Transverse colon (tissue), 4 donors: ENCODE measurements around the gene MDN1. TPM values are rescaled to one million over a fixed set of nuclear protein-coding genes. Genes with fewer than 3 reads are reported as not detected.

Experiments
- DNase-seq: peaks from one replicate; pipeline ENCODE4 v3.0.0-alpha.2; 2019
- H3K27ac ChIP-seq, 4 donors: fragments of 200-600 bp; sonication (generic); 2 replicates each; pipeline ENCODE4 v1.5.1; 2016 to 2018; ENCODE audit warnings: inconsistent platforms in 4 of 4
- H3K27me3 ChIP-seq: fragments of 200-600 bp; sonication (generic); 2 replicates; pipeline ENCODE4 v1.5.1; 2017; ENCODE audit warnings: inconsistent platforms
- H3K36me3 ChIP-seq, 4 donors: fragments of 200-600 bp; sonication (generic); 2 replicates each; pipeline ENCODE4 v1.5.1; 2017 to 2019; ENCODE audit warnings: inconsistent platforms in 4 of 4
- H3K4me1 ChIP-seq, 4 donors: fragments of 200-600 bp; sonication (generic); 2 replicates each; pipeline ENCODE4 v1.5.1; 2017 to 2020; ENCODE audit warnings: inconsistent platforms in 4 of 4
- H3K4me3 ChIP-seq, 4 donors: fragments of 200-600 bp; sonication (generic); 1 replicate in 1 of 4; 2 replicates in 3 of 4; pipeline versions ENCODE4 v1.5.1 to v1.6.1; 2017 to 2019; ENCODE audit warnings: inconsistent platforms in 4 of 4
- H3K9me3 ChIP-seq, 2 donors: fragments of 200-600 bp; sonication (generic); 2 replicates each; pipeline ENCODE4 v1.5.1; 2017 to 2019; ENCODE audit warnings: inconsistent platforms in 2 of 2
- EP300 ChIP-seq: sonication (generic); formaldehyde crosslinking; IDR thresholded peaks from one replicate; pipeline ENCODE4 v1.6.1; 2017; ENCODE audit warnings: antibody characterized with exemption, low read depth
- POLR2A ChIP-seq: fragments of 450-650 bp; IDR thresholded peaks from one replicate; pipeline ENCODE4 v1.6.1; 2016; ENCODE audit warnings: antibody characterized with exemption, mild to moderate bottlenecking, moderate library complexity
- POLR2AphosphoS5 ChIP-seq, 3 donors: sonication (generic); formaldehyde crosslinking; IDR thresholded peaks; one replicate each; pipeline ENCODE4 v1.6.1; 2016; ENCODE audit warnings: antibody characterized with exemption in 3 of 3
- WGBS, 2 donors: methylation state at CpG; one replicate each; pipeline ENCODE4 v1.1.5; 2018; ENCODE audit warnings: low coverage in 1 of 2; 5-methylcytosine and 5-hydroxymethylcytosine counted together
- in situ Hi-C, 4 donors: fragments of 200-750 bp; cut with MboI; loops; one replicate each; pipeline versions ENCODE4 v1.15.0 to v1.15.1; 2017; ENCODE audit warnings: low sequenced_read_pairs in 3 of 4, low pct_ligation_motif_present in 1 of 4, low pct_unique_long_range_greater_than_20kb in 1 of 4
- intact Hi-C: fragments of 100-400 bp; cut with DNase I; formaldehyde crosslinking; loops from one replicate; pipeline ENCODE4 v1.15.1; 2023; ENCODE audit warnings: low total_unique reads
- total RNA-seq, 4 donors: library from RNA; depleted of rRNA; stranded (reverse); fragments of >200 nt; gene quantifications; one replicate each; pipeline ENCODE4 v1.1.0, GENCODE V29; 2016
- TF ChIP-seq, protein P1 (sequence below), 5 experiments: fragments of 200-600 bp in 3 of 5; fragments of 450-650 bp in 2 of 5; sonication (generic) in 3 of 5; IDR thresholded peaks; 1 replicate in 2 of 5; 2 replicates in 3 of 5; pipeline ENCODE4 v1.5.1; 2016 to 2017; ENCODE audit warnings: antibody characterized with exemption in 5 of 5, inconsistent platforms in 3 of 5, mild to moderate bottlenecking in 2 of 5, moderate library complexity in 1 of 5

MDN1 gene
- total RNA-seq, 4 donors from 2014 or later: 16.8 to 30.8 (median 24.0) TPM

DNA sequence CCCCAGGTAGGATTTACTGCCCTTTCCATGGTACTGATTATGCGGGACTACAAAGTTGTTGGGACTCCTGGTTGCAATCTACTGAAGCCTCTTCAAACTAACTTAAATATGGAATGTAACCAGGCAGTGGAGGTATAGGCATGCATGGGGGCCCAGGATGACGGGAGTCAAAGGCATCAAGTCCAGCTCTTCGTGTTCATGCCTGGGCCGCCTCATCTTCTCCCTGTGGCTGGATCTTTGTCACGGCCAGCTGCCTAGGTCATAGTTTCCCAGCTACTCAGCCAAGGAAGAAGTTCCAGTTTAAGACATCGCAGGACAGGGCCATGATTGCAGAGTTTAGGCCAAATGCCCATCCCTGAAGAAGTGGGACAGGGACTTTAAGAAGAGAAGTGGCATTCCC, 201.6 kb downstream of the MDN1 start:
- in situ Hi-C loops: loop anchor here (10.0 to 25.0 kb wide), 2 partner anchors 183 to 631 kb away; partner anchors contain the start of gene ANKRD6 (in 1 of the 4)
- Histone ChIP-seq H3K9me3 (no peaks in the 10 kb centered on the region), H3K4me3 (no peak overlapping the region), H3K27me3 (no peaks in the 10 kb centered on the region), H3K36me3 (no peaks in the 10 kb centered on the region), H3K27ac (no peak overlapping the region), H3K4me1 (no peaks in the 10 kb centered on the region)
- TF ChIP-seq POLR2A (no peak), EP300 (no peak), POLR2AphosphoS5 (IDR thresholded peaks at IDR 0.05) (no peak)
- TF ChIP-seq, protein P1, sequence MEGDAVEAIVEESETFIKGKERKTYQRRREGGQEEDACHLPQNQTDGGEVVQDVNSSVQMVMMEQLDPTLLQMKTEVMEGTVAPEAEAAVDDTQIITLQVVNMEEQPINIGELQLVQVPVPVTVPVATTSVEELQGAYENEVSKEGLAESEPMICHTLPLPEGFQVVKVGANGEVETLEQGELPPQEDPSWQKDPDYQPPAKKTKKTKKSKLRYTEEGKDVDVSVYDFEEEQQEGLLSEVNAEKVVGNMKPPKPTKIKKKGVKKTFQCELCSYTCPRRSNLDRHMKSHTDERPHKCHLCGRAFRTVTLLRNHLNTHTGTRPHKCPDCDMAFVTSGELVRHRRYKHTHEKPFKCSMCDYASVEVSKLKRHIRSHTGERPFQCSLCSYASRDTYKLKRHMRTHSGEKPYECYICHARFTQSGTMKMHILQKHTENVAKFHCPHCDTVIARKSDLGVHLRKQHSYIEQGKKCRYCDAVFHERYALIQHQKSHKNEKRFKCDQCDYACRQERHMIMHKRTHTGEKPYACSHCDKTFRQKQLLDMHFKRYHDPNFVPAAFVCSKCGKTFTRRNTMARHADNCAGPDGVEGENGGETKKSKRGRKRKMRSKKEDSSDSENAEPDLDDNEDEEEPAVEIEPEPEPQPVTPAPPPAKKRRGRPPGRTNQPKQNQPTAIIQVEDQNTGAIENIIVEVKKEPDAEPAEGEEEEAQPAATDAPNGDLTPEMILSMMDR (IDR thresholded peaks at IDR 0.05): no peak
- WGBS, 2 donors: 92% methylated on average over 6 of the region's 6 CpGs; no CpG with 5 or more reads in 1 of the 2 donors
- intact Hi-C loops: no loop called here
- no peak for DNase-seq

DNA sequence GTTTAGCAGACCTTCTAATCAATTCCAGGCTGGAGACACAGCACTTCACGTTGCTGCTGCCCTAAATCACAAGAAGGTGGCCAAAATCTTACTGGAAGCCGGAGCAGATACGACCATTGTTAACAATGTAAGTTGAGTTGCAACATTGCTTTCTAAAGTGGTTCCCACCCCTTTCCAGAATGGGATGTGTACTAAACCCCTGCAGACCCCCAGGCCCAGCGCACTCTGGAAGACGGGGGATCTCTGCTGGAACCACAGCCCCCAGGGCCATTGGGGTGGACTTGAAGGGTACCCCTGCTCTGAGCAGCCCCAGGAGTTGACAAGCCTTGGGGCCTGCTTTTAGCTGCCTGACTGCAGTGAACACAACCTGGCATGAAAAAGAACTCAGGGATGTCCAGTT, 203.1 kb downstream of the MDN1 start:
- WGBS, 2 donors: 98% methylated on average over 5 of the region's 5 CpGs; no CpG with 5 or more reads in 1 of the 2 donors
- H3K27me3 ChIP-seq: no peaks in the 10 kb centered on the region
- H3K27ac ChIP-seq: no peak overlapping the region
- TF ChIP-seq POLR2A: no peak
- TF ChIP-seq EP300: no peak
- TF ChIP-seq POLR2AphosphoS5 (IDR thresholded peaks at IDR 0.05): no peak
- TF ChIP-seq, protein P1 (IDR thresholded peaks at IDR 0.05): no peak
- no peaks in the 10 kb centered on the region for H3K9me3 ChIP-seq
- H3K36me3 ChIP-seq: no peaks in the 10 kb centered on the region
- intact Hi-C loops: no loop called here
- no peak for DNase-seq
- in situ Hi-C loops: loop anchor here (10.0 to 25.0 kb wide), 2 partner anchors 182 to 629 kb away; partner anchors contain the start of gene ANKRD6 (in 1 of the 4)
- no peaks in the 10 kb centered on the region for H3K4me1 ChIP-seq
- no peak overlapping the region for H3K4me3 ChIP-seq

DNA sequence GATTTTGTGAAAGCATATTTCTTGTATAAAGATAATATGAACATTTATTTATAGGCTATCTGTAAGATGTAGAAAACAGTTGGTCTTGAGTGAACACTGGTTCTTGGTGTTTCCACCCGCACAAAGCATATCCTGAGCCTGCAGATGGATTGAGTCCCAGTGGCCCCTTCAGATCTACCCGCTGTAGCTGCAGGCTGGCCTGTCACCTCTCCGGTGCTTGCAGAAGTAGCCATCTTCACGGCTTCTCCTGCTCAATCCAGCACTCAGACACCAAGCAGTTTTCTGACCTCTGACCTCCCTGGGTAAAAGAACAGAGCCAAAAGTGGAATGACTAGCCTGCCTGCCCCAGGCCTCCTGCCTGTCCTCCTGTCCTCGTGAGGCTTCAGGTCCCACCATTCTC, 203.7 kb downstream of the MDN1 start:
- TF ChIP-seq EP300 (no peak), POLR2A (no peak), POLR2AphosphoS5 (IDR thresholded peaks at IDR 0.05) (no peak)
- TF ChIP-seq, protein P1 (IDR thresholded peaks at IDR 0.05): no peak
- no peak for DNase-seq
- Histone ChIP-seq H3K4me3 (no peak overlapping the region), H3K4me1 (no peaks in the 10 kb centered on the region), H3K9me3 (no peaks in the 10 kb centered on the region), H3K27me3 (no peaks in the 10 kb centered on the region), H3K36me3 (no peaks in the 10 kb centered on the region), H3K27ac (no peak overlapping the region)
- WGBS, 2 donors: 90% methylated on average over 5 of the region's 5 CpGs; no CpG with 5 or more reads in 1 of the 2 donors
- in situ Hi-C loops (loop anchor here (10.0 to 25.0 kb wide), 2 partner anchors 181 to 629 kb away; partner anchors contain the start of gene ANKRD6 (in 1 of the 4)), intact Hi-C loops (no loop called here)

DNA sequence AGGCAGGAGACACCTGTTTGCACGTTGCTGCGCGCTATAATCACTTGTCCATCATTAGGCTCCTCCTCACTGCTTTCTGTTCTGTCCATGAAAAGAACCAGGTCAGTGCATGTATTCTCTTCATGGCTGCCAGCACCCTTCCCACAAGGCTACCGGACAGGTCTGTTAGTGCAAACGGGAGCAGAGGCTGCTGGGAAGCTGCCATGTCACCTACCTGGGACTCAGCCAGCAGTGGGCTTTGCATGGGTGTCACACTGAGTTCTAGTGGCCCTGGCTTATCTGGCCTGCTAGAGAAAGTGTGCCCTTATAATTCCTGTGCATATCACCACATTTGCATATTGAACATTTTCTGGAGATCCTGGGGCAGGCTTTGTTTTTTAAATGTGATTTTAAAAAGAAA, 205.8 kb downstream of the MDN1 start:
- intact Hi-C loops: no loop called here

More for the DNA sequence above, 205.8 kb downstream of the MDN1 start:
- no peaks in the 10 kb centered on the region for H3K36me3 ChIP-seq
- H3K4me1 ChIP-seq: no peaks in the 10 kb centered on the region
- no peaks in the 10 kb centered on the region for H3K9me3 ChIP-seq
- no peak for DNase-seq
- no peak overlapping the region for H3K27ac ChIP-seq
- no peak overlapping the region for H3K4me3 ChIP-seq
- in situ Hi-C loops: loop anchor here (5.0 to 25.0 kb wide), 3 partner anchors 179 to 626 kb away; partner anchors contain the start of gene ANKRD6 (in 2 of the 4)
- TF ChIP-seq EP300 (no peak), POLR2A (no peak), POLR2AphosphoS5 (IDR thresholded peaks at IDR 0.05) (no peak)
- TF ChIP-seq, protein P1 (IDR thresholded peaks at IDR 0.05): no peak
- WGBS, 2 donors: 72 to 94% methylated on average over 3 to 5 of the region's 5 CpGs
- H3K27me3 ChIP-seq: no peaks in the 10 kb centered on the region
